Left ventricle myocardium inferior (tissue), 1 donor: Measurements from ENCODE around the gene LAMTOR1. TPM values are rescaled to one million over a fixed set of nuclear protein-coding genes. Genes with fewer than 3 reads are reported as not detected.

Source experiments
- DNase-seq: peaks from one replicate; pipeline ENCODE4 v3.0.0-alpha.2; 2020
- H3K27ac ChIP-seq: fragments of 200-600 bp; replicated peaks from 2 replicates; pipeline ENCODE4 v1.8.0; 2021
- H3K27me3 ChIP-seq: fragments of 200-600 bp; 2 replicates; pipeline ENCODE4 v1.8.0; 2021; ENCODE audit warnings: low read depth
- H3K36me3 ChIP-seq: fragments of 200-600 bp; 2 replicates; pipeline ENCODE4 v1.8.0; 2021
- H3K4me1 ChIP-seq: fragments of 200-600 bp; 2 replicates; pipeline ENCODE4 v1.8.0; 2021
- H3K4me3 ChIP-seq: fragments of 200-600 bp; 2 replicates; pipeline ENCODE4 v1.8.0; 2021; ENCODE audit warnings: mild to moderate bottlenecking, moderate library complexity
- H3K9me3 ChIP-seq: fragments of 200-600 bp; replicated peaks from 2 replicates; pipeline ENCODE4 v1.8.0; 2021
- CTCF ChIP-seq: fragments of 200-600 bp; IDR thresholded peaks from 2 replicates; pipeline ENCODE4 v1.8.0; 2021; ENCODE audit warnings: antibody characterized with exemption, mild to moderate bottlenecking, borderline replicate concordance
- intact Hi-C: fragments of 100-400 bp; cut with micrococcal nuclease; formaldehyde crosslinking; loops from one replicate; pipeline ENCODE4 v1.11.0; 2022
- total RNA-seq: library from RNA; stranded (reverse); fragmentation: NEBNext Ultra II Directional; extraction: Animal tissue kit (Norgen Biotek cat#: 25700); gene quantifications from one replicate; pipeline ENCODE4 v1.2.1, GENCODE V29; 2021
- donor health status: DM: no; HTN: yes; CAD: no; lungs with severe emphysema.

Gene LAMTOR1
- total RNA-seq, 1 donor from 2014 or later: 82.0 TPM

DNA sequence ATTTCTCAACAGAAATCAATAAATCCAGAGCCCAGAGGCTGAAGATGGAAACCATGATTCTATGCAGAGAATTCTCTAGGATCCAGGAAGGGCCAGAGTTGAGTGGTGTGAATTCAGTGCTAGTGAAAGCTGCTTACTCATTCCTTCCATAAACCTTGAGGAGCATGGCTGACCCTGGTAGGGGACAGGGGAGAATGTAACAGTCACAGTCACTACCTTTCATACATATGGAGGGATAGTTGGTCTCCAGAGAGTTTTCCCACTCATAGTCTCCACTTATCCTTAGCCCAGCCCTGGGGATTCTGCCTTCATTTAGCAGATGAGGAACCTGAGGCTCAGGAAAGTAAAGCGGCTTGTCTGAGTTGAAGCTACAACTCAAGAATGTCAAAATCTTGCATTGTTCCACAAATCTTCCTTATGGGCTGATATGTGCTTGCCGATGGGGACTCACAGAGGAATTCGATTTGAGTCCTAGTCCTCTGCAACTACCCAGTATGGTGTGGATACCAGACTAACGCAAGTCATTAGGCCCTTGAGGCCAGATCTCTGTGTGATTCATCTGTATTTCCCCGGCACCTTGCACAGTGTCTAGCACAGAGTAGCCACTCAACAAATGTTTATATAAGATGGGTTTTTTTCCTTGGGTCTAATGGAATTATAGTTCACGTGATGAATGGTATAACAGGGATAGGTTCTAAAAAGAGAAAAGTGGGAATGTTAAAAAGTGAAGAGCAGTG, 13.1 kb upstream of the LAMTOR1 start:
- Histone ChIP-seq H3K4me3 (no peak overlapping the region), H3K4me1 (peaks cover 14% of the 10 kb centered on the region)
- intact Hi-C loops: no loop called here

DNA sequence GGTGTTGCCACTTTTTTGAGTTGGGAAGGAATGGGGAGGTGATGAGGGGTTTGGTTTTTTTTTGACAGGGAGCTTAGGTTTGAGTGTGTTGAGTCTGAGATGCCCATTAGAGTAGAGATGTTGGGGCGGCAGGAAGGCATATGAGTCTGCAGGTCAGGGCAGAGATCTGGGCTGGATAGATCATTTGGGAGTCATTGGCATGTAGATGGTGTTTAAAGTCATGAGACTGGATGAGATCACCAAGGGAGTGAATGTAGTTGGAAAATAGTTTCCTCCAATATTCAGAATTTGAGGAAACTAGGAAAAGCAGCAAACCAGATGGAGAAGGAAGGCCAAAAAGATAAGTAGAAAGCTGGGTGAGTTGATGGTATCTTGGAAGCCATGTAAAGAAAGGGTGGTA, 11.5 kb upstream of the LAMTOR1 start:
- peaks cover 11% of the 10 kb centered on the region for H3K27me3 ChIP-seq
- no peaks in the 10 kb centered on the region for H3K9me3 ChIP-seq
- no peak overlapping the region for H3K27ac ChIP-seq
- no peak for TF ChIP-seq CTCF
- H3K4me3 ChIP-seq: no peak overlapping the region
- intact Hi-C loops: no loop called here
- peaks cover 16% of the 10 kb centered on the region for H3K4me1 ChIP-seq
- DNase-seq: no peak
- no peaks in the 10 kb centered on the region for H3K36me3 ChIP-seq

More for the DNA sequence above, 13.1 kb upstream of the LAMTOR1 start:
- H3K9me3 ChIP-seq: no peaks in the 10 kb centered on the region
- no peaks in the 10 kb centered on the region for H3K36me3 ChIP-seq
- no peak for TF ChIP-seq CTCF
- H3K27ac ChIP-seq: no peak overlapping the region
- peaks cover 18% of the 10 kb centered on the region for H3K27me3 ChIP-seq
- no peak for DNase-seq

GRCh38 chr11:72112978-72113808, 10.1 kb upstream of the LAMTOR1 start:
- intact Hi-C loops: no loop called here
- H3K4me3 ChIP-seq: peak overlapping the region; percentile 68
- H3K4me1 ChIP-seq: peaks cover 16% of the 10 kb centered on the region
- DNase-seq: no peak
- peak overlapping the region; percentile 95 for H3K27ac ChIP-seq
- H3K36me3 ChIP-seq: peaks cover 6% of the 10 kb centered on the region
- no peaks in the 10 kb centered on the region for H3K9me3 ChIP-seq
- no peak for TF ChIP-seq CTCF
- peaks cover 7% of the 10 kb centered on the region for H3K27me3 ChIP-seq

DNA sequence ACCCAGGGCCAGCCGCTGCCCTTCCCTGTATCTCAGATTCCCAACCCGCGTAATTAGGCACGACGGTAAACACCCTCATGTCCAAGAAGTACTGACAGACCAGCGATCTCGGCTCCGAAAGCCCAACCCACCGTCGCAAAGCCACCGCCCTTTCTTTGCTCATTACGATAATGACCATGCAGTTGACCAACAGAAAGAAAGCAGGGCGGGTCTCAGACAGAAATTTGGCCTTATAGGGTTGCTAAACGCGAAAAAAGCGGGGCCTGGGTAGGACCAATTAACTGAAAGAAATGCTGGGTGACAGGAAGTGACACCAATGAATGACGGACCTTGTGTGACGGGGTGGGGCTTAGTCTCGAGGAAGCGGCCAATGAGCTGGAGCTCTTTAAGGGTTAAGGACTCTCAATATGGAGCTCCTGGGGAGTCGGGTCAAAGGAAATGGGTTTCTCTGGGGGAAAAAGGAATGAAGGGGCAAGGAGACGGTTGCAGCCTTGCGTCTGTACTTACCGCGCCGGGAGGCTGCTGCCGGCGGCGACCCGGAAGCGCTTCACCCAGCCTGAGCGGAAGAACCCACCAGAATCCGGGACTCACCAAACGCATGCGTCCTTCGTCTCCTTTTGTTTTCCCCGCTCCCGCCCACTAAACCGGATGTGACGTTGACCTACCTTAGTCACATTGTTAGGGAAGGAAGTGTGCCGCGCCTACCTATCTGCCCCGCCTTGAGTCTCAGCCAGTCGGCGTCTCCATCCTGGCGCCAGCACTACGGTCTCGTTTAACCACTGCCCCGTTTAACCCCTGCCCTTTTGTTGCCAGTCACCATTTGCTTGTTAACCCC, 9.3 kb upstream of the LAMTOR1 start, which contains the start of gene ANAPC15:
Gene ANAPC15 (minus strand): TSS at position 553 of the 835 bp plus-strand sequence. CDS start 1,419 bp downstream, outside the sequence.
- Histone ChIP-seq H3K9me3 (no peaks in the 10 kb centered on the region), H3K4me1 (peaks cover 16% of the 10 kb centered on the region), H3K27me3 (peaks cover 6% of the 10 kb centered on the region), H3K4me3 (peak within 1 kb of the TSS; percentile 68), H3K27ac (peak within 1 kb of the TSS; percentile 95), H3K36me3 (peaks cover 7% of the 10 kb centered on the region)
- DNase-seq: peak; percentile 98
- intact Hi-C loops: no loop called here
- peak; percentile 22 for TF ChIP-seq CTCF
